HG03039 (cell line): ENCODE results near the gene BEND4.

Experiments used
- ATAC-seq: cut with Tn5 transposase; IDR thresholded peaks from one replicate; pipeline ENCODE4 v1.9.1; 2021; ENCODE audit warnings: mild to moderate bottlenecking, moderate library complexity; ENCODE audit not compliant: unreplicated experiment

BEND4 gene

DNA sequence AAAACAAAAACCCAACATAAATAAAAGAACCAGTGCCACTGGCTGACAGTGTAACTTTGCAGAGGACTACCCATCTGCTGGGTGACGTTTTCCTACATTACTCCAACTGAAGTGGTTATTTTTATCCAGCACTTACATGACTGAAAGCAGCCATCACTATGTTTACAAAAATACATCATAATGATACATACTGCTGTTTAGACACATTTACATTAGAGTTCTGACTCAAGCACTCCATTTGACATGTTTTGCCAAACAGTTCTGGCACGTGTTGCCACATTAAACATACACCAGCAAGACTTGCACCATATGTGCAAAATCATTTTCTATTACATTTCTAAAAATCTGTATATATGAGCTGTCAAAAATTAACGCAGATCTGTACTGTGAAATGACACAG is 39.6 kb downstream of the BEND4 start:
- no peak for ATAC-seq

DNA sequence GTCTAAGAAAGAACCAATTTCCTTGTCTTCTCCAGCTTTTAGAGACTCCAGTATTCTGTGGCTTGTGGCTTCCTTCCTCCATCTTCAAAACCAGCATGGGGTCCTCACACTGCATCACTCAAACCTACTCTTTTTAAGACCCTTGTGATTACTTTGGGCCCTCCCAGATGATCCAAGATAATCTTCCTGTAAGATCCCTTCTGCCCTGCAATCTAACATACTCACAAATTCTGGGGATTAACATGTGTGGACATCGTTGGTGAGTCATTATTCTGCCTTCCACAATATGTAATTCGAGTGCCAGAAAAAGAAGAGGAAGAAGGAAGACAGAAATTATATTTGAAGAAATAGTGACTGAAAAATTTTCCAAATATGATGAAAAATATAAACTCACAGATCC is 47.9 kb downstream of the BEND4 start:
- no peak for ATAC-seq

DNA sequence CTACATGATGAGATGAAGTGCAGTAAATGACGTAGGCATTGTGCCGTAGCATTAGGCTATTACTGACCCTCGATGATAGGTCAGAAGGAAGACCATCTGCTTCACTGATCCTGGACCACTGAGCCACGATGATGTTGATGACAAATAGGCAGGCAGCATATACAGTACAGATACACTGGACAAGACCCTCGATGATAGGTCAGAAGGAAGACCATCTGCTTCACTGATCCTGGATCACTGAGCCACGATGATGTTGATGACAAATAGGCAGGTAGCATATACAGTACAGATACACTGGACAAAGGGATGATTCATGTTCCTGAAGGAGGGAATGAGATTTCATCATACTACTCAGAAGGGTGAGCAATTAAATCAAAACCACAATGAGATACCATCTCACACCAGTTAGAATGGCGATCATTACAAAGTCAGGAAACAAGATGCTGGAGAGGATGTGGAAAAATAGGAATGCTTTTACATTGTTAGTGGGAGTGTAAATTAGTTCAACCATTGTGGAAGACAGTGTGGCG is 50.9 kb downstream of the BEND4 start:
- ATAC-seq, result no peak

DNA sequence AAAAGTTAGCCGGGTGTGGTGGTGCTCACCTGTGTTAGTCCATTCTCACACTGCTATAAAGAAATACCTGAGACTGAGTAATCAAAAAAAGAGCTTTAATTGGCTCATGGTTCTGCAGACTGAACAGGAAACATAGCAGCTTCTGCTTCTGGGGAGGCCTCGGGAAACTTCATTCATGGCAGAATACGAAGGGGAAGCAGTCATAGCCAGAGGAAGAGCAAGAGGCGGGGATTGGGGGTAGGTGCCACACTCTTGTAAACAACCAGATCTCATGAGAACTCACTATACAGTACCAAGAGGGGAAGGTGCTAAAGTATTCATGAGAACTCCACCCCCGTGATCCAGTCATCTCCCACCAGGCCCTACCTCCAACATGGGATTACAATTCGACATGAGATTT is 64.1 kb downstream of the BEND4 start:
- no peak for ATAC-seq

DNA sequence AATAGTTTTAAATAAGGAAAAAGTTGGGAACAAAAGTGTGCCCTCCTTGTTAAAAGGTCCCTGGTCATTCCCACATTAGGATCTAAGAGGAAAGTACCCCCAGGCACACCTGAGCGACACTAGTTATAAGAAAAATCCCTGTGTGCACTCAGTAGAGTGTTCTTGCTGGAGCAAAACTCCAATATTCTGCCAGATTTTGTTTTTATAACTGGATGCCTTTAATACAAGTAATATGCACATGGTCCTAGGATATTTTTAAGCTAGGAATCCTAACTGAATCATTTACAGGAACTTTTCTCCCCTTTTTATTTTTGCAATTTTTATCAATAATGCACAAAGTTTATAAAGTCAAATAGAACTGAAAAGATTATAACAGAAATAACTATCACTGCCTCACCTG is 68.6 kb downstream of the BEND4 start:
- no peak for ATAC-seq

DNA sequence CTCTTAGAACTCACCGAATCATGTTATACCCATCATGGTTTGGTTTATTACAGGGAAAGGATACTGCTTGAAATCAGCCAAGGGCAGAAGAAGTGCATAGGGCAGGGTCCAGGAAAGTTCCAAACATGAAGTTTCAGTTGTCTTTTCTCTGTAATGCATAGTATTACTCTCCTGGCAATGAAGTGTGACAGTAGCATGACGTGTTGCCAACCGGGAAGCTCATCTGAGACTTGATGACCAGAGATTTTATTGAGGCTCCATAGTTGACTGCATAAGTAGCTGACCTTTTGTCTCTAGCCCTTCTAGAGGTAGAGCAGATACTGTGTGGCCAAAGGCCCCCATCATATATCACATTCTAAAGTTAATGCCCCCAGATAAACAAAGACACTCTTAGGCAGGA is 72.1 kb downstream of the BEND4 start:
- no peak for ATAC-seq

DNA sequence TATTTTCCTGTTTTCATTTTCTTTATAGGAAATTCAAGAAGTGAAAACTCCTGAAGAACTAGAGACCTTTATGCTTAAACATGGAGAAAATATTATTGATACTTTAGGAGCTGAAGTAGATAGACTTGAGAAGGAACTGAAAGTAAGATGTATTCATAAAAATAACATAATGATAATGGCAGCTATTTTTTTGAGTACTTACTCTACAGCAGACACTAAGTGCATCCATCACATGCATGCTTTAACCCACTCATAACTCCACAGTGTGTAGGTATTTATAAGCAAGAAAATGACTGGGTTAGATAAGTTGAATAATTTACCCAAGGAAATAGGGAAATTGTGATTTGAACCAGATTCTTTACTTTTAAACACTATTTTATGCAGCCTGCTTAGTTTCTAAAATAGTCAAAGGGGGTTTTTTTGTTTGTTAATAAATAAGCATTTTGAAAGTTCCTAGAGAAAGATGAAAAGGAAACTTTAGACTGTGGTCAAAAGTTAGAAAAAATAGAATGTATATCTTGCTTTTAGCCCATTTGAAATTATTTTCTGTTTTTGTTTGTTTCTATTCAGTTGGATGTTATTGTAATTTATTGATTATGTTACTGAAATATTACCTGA is 74.2 kb downstream of the BEND4 start:
- ATAC-seq, result peak; percentile 91

DNA sequence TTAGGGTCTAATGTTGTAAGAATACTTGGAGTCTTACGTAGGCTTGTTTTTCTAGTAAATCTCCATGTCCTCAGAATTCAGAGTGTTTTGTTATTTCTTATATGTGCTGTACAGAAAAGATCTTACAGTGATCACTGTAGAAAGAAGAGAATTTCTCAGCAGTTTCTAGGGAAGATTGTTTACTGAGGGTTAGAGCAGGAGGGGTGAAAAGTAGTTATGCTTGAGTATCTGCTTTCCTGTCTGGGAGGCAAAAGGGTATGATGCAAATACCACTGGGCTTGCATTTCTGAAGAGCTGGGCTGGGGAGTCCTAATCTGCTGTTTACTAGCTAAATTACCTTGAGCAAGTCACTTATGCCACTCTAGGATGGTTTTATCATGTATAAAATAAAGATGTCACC is 78.2 kb downstream of the BEND4 start:
- no peak for ATAC-seq

DNA sequence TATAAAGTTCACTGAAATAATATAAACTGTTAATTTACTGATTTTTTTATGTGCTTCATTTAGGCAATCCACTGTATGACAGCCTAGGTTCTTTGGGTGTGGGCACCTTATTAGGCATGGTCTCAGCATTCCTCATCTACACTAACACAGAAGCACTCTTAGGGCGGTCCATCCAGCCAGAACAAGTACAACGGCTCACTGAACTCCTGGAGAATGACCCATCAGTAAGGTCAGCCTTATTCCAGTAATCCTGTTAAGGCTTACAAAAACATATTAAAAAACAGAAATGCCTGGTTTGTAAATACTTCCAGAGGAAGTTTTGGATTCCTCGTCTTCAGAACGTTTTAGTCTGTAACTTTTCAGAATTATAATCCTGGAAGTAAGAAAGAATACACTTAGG is 82.0 kb downstream of the BEND4 start:
- ATAC-seq, result no peak

DNA sequence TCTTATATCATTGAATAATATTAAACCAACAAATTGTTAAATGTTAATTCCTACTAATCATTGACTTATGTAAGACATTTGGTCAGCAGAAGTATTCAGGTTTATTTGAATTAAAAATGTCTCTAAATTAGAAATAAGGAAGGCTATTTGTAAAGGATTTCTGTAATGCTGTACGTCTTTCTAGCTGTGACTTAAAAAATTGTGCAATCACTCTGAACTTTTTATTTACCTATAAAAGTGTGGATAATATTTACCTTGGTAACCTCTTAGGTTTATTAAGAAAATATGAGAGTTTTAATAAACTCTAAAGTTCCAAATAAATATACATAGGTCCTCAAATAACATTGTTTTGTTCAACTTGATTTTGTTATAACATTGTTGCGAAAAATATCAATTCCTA is 85.2 kb downstream of the BEND4 start:
- no peak for ATAC-seq

DNA sequence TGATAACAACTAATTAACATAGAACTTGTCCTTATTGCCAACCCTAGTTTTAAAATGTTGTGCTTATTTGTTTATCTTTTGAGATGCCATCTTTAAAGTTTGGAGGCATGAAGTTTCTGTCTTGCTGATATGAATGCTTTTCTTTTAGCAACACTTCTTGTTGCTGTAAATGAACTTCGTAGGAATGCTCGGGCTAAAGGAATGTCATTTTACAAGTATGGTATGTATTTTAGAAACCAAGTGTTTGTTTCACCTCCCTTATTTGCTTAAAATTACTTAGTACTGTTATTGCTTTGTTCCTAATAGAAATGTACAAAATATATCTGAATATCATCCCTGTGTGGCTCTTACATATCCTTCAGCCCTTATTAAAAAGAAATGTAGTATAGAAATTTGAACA is 86.1 kb downstream of the BEND4 start:
- ATAC-seq, result no peak
